Coronary artery (tissue), 2 donors: ENCODE data around the gene CFAP61.
"Not testable (repeated sequence)": the region's sequence is repeated elsewhere in the genome, so short reads cannot be mapped to it uniquely, and the experiment has no call there.

Experiments used
- DNase-seq: peaks from one replicate; pipeline ENCODE4 v3.0.0-alpha.2; 2017; ENCODE audit warnings: low spot score
- H3K27ac ChIP-seq, 2 donors: fragments of 200-600 bp; sonication (generic); one replicate each; pipeline ENCODE4 v1.5.1; 2016 to 2019
- H3K4me3 ChIP-seq: fragments of 200-600 bp; sonication (generic); 2 replicates; pipeline ENCODE4 v1.5.1; 2016; ENCODE audit warnings: mild to moderate bottlenecking, moderate library complexity
- TF ChIP-seq, protein P1 (sequence below): fragments of 200-600 bp; sonication (generic); IDR thresholded peaks from one replicate; pipeline ENCODE4 v1.5.1; 2019; ENCODE audit warnings: antibody characterized with exemption

Gene CFAP61

DNA sequence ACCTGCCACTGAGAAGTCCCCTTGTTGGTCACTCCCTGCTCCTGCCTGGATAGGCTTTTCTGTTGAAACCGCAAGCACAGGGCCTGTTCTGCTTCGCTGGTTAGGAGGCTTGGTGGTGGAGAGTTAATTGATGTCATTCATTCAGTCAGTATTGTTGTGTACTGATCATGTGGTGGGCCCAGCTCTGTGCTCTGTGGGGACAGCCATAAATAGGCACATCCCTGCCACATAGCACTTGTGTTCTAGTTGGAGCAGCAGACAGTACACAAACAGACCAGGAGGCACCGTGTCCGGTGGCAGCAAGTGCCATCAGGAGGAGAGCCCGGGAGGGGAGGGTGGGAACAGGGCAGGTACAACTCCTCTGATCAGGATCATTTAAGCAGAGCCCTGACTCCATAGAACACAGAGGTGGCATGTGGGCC lies 160.4 kb downstream of the CFAP61 start:
- Histone ChIP-seq H3K4me3 (no peak overlapping the region), H3K27ac (no peak overlapping the region)
- no peak for DNase-seq
- TF ChIP-seq, protein P1, sequence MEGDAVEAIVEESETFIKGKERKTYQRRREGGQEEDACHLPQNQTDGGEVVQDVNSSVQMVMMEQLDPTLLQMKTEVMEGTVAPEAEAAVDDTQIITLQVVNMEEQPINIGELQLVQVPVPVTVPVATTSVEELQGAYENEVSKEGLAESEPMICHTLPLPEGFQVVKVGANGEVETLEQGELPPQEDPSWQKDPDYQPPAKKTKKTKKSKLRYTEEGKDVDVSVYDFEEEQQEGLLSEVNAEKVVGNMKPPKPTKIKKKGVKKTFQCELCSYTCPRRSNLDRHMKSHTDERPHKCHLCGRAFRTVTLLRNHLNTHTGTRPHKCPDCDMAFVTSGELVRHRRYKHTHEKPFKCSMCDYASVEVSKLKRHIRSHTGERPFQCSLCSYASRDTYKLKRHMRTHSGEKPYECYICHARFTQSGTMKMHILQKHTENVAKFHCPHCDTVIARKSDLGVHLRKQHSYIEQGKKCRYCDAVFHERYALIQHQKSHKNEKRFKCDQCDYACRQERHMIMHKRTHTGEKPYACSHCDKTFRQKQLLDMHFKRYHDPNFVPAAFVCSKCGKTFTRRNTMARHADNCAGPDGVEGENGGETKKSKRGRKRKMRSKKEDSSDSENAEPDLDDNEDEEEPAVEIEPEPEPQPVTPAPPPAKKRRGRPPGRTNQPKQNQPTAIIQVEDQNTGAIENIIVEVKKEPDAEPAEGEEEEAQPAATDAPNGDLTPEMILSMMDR, result no peak

DNA sequence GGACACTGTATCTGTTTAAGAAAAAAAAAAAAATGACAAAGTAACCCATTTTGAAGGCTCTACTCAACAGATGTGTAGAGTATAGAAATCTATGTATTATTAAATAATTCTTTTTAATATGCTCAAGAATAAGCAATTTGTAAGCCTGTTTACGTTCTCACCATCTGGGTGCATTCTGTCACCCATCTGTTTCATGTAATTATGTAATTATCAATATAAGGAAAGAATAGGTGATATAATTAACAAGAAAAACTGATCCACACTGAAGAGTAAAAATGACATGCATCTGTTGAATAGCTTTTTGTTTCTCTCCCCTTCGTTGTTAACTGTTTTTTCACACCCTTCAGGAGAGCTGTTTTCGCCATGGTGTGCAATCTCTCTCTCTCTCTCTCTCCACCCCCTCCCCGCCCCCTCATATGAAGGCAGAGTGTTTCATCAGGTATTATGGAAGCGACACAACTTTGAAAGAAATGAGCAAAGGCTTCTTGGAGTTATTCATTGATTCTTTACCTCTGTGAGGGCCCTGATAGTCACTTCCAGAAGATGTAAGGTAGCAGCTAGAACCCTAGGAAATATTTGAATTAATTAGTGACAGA lies 161.3 kb downstream of the CFAP61 start:
- Histone ChIP-seq H3K4me3 (no peak overlapping the region), H3K27ac (no peak overlapping the region)
- no peak for DNase-seq
- TF ChIP-seq, protein P1, result no peak

DNA sequence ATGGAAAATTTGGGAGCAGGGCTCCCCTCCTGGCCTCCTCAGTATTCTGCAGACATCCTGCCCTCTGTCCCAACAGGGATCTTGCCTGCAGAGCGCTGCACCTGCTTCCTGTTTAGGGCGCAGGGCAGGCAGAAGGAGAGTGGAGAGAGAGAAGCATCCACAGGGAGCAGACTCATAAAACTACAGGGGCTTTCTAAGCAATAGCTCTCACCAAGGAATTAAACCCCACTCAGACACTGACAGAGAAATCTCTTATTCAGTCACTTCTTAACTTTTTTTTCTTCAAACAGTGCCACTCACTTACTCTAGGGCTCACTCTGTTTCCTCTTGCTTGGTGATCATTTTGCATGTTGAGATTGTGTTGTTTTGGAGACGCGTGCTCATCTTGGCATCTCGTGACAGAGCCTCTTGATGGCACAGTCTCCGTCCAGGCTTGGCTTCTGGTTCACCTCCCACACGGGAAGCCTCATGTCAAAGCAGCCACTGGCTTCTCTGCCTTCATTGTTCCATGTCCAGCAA lies 162.5 kb downstream of the CFAP61 start:
- Histone ChIP-seq H3K4me3 (no peak overlapping the region), H3K27ac (no peak overlapping the region)
- TF ChIP-seq, protein P1, result no peak
- no peak for DNase-seq

DNA sequence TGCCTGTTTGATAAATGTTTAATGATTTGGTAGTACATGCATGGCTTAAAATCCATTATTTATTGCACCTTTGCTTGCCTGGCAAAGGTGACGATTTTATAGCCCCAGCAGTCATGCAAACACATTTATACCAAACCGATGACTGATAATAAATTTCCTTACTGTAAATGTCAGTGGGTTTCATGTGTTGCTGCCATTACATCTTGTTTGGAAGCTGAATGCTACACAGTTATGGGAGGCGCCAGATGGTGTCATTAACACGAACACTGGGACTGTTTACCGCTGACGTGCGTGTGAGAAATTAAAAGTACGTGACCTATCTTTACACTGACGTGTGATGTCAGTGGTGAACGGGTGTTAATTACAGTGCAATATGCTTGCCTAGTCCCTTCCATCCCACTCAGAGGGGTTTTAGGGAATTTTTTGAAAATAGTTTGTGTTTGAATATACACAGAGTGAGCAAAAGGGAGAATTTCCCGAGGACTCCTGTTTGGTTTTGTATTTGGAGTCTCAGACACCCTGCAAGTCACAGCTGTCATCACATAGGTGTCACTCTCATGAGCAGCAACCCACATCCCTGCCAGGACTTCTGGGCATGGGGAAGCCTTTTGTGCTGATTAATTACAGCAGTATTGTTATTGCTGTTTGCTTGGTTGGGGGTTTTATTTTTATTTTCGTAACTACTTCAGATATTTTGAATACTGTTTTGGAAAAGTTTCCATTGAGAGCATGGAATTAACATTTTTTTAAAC lies 163.8 kb downstream of the CFAP61 start:
- TF ChIP-seq, protein P1, result no peak
- Histone ChIP-seq H3K27ac (no peak overlapping the region), H3K4me3 (no peak overlapping the region)
- no peak for DNase-seq

DNA sequence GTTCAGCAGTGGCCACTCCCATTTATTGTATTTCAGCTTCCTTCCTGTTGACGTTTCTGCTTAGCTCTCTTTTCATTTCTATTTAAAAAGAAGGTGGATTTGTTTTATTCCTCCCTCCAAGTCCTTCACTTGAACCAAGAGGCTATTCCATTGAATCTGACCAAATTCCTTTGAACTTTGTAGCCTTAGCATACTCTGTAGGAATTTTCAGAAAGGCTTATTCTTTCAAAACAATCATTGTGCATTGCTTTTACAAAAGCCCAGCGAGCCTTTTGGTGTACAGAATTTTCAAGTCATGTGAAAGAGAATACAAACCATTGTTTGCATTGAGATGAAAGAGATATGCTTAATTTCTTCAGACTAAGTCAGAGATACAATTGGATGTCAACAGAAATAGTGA lies 164.6 kb downstream of the CFAP61 start:
- Histone ChIP-seq H3K27ac (no peak overlapping the region), H3K4me3 (no peak overlapping the region)
- TF ChIP-seq, protein P1, result no peak
- no peak for DNase-seq

DNA sequence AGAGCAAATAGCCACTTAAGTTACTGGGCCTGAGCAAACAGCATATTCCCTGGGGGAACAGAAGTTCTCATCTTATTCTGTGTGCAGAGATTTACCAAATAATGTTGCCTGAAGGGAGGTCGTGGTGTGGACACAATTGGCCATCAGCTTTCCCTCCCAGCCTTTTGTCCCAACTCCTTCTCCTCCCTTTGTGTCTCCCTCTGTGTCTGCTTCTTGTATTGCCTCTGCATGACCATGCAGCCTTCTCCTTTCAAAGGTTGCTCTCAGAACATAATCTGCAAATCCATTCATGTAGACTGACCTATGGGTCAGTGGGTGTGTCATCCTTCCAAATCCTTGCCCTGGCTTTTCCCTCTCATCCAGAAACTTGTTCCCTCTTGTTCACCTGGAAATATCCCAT lies 165.3 kb downstream of the CFAP61 start:
- DNase-seq, result no peak
- Histone ChIP-seq H3K4me3 (no peak overlapping the region), H3K27ac (no peak overlapping the region)
- TF ChIP-seq, protein P1, result no peak

DNA sequence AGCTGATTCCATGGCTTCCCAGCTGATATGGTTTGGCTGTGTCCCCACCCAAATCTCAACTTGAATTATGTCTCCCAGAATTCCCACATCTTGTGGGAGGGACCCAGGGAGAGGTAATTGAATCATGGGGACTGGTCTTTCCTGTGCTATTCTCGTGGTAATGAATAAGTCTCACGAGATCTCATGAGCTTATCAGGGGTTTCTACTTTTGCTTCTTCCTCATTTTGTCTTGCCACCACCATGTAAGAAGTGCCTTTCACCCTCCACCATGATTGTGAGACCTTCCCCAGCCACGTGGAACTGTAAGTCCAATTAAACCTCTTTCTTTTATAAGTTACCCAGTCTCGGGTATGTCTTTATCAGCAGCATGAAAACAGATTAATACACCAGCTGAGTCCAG lies 165.8 kb downstream of the CFAP61 start:
- H3K27ac ChIP-seq, H3K4me3 ChIP-seq: not testable (repeated sequence)

More for the DNA sequence above, 165.8 kb downstream of the CFAP61 start:
- DNase-seq, result not testable (repeated sequence)
